ENCODE data around the gene CDH22.
A peak's percentile ranks its signal among the peaks of the same experiment; 100 is the strongest.

The CDH22 gene

GRCh38 chr20:46160661-46161060 is 147.6 kb downstream of the CDH22 start:
- no peak for DNase-seq

- DNase-seq: no peak
These were observed 149.0 kb downstream of the CDH22 start for GRCh38 chr20:46159101-46159897.

- DNase-seq: no peak
These were observed 149.8 kb downstream of the CDH22 start for GRCh38 chr20:46158476-46158987.

GRCh38 chr20:46157625-46158024 is 150.7 kb downstream of the CDH22 start:
- DNase-seq: no peak

- DNase-seq: no peak
These were observed 151.2 kb downstream of the CDH22 start for GRCh38 chr20:46157076-46157592.

GRCh38 chr20:46156065-46156464 is 152.2 kb downstream of the CDH22 start:
- DNase-seq: no peak

- no peak for DNase-seq
These were observed 153.5 kb downstream of the CDH22 start for GRCh38 chr20:46154796-46155195.

- DNase-seq: no peak
These were observed 154.0 kb downstream of the CDH22 start for GRCh38 chr20:46154305-46154704.

GRCh38 chr20:46152824-46153586 is 155.3 kb downstream of the CDH22 start:
- DNase-seq: no peak

GRCh38 chr20:46151936-46152335 is 156.4 kb downstream of the CDH22 start:
- no peak for DNase-seq

- no peak for DNase-seq
These were observed 157.4 kb downstream of the CDH22 start for GRCh38 chr20:46150943-46151342.

GRCh38 chr20:46148313-46149208 is 159.7 kb downstream of the CDH22 start:
- no peak for DNase-seq

- no peak for DNase-seq
These were observed 162.6 kb downstream of the CDH22 start for GRCh38 chr20:46145713-46146112.

GRCh38 chr20:46144432-46145025 is 163.8 kb downstream of the CDH22 start:
- no peak for DNase-seq

GRCh38 chr20:46142124-46142523 is 166.2 kb downstream of the CDH22 start:
- DNase-seq: no peak

GRCh38 chr20:46139908-46140482 is 168.3 kb downstream of the CDH22 start:
- DNase-seq: peak; percentile 71

GRCh38 chr20:46139266-46139889 is 168.9 kb downstream of the CDH22 start:
- no peak for DNase-seq

- peak; percentile 33 for DNase-seq
These were observed 170.5 kb downstream of the CDH22 start for GRCh38 chr20:46137816-46138215.

GRCh38 chr20:46135856-46136633 is 172.3 kb downstream of the CDH22 start:
- DNase-seq: no peak

GRCh38 chr20:46134716-46135115 is 173.6 kb downstream of the CDH22 start:
- DNase-seq: no peak

All from NCI-H187 treated with DMSO at 0.1 percent for 48 hours (cell line).